GM23338 (cell line): ENCODE results near the gene PUM2.

Experiments used
- CREB1 ChIP-seq: fragments of 250-450 bp; sonication (Bioruptor Pico); IDR thresholded peaks from 2 replicates; pipeline ENCODE4 v1.5.0; 2020; ENCODE audit warnings: low read depth, mild to moderate bottlenecking, moderate library complexity
- CTCF ChIP-seq, 2 experiments: fragments of 200-600 bp in 1 of 2; sonication (generic) in 1 of 2; conservative IDR thresholded peaks; 2 replicates each; pipeline versions ENCODE4 v1.5.1 to v1.6.1; 2016 to 2017; ENCODE audit warnings: antibody characterized with exemption in 2 of 2, low read depth in 2 of 2, mild to moderate bottlenecking in 2 of 2, moderate library complexity in 1 of 2
- ETS1 ChIP-seq: IDR thresholded peaks from 2 replicates; pipeline ENCODE4 v1.6.1; 2016; ENCODE audit warnings: antibody characterized with exemption
- EZH2 ChIP-seq: fragments of 200-600 bp; sonication (generic); IDR thresholded peaks from one replicate; pipeline ENCODE4 v1.8.0; 2017; ENCODE audit warnings: antibody characterized with exemption, mild to moderate bottlenecking, low read depth; ENCODE audit not compliant: unreplicated experiment
- EZH2phosphoT487 ChIP-seq: fragments of 200-600 bp; sonication (generic); IDR thresholded peaks from one replicate; pipeline ENCODE4 v1.8.1; 2018; ENCODE audit warnings: antibody characterized with exemption; ENCODE audit not compliant: unreplicated experiment
- JUNB ChIP-seq: IDR thresholded peaks from one replicate; pipeline ENCODE4 v1.6.1; 2016; ENCODE audit warnings: antibody characterized with exemption; ENCODE audit not compliant: unreplicated experiment
- POLR2AphosphoS5 ChIP-seq: IDR thresholded peaks from 2 replicates; pipeline ENCODE4 v1.6.1; 2016; ENCODE audit warnings: antibody characterized with exemption, low read depth
- REST ChIP-seq: IDR thresholded peaks from one replicate; pipeline ENCODE4 v1.6.1; 2018; ENCODE audit warnings: antibody characterized with exemption; ENCODE audit not compliant: unreplicated experiment
- STAT1 ChIP-seq: IDR thresholded peaks from one replicate; pipeline ENCODE4 v1.6.1; 2016; ENCODE audit warnings: antibody characterized with exemption; ENCODE audit not compliant: unreplicated experiment
- ZNF114 ChIP-seq: fragments of 250-450 bp; sonication (Bioruptor Pico); IDR thresholded peaks from 2 replicates; pipeline ENCODE4 v1.5.0; 2020; ENCODE audit warnings: mild to moderate bottlenecking, moderate library complexity
- ZNF331 ChIP-seq: fragments of 250-450 bp; sonication (Bioruptor Pico); IDR thresholded peaks from 2 replicates; pipeline ENCODE4 v1.5.0; 2020; ENCODE audit warnings: low read depth, mild to moderate bottlenecking, moderate library complexity
- ZNF462 ChIP-seq: fragments of 250-450 bp; sonication (Bioruptor Pico); IDR thresholded peaks from 2 replicates; pipeline ENCODE4 v1.5.0; 2020; ENCODE audit warnings: mild to moderate bottlenecking, moderate library complexity

GRCh38 chr2:20231159-20231558 lies 119.5 kb downstream of the PUM2 start:
- no peak for TF ChIP-seq CTCF (conservative IDR thresholded peaks at IDR 0.05; ENCODE audit: low read depth in 2 of 2)
- TF ChIP-seq POLR2AphosphoS5 = no peak
- no peak for TF ChIP-seq EZH2phosphoT487
- TF ChIP-seq REST = no peak
- no peak for TF ChIP-seq ZNF462
- TF ChIP-seq EZH2 = no peak
- no peak for TF ChIP-seq ZNF331 (CRISPR knock-in tag)
- TF ChIP-seq JUNB = no peak
- TF ChIP-seq STAT1 = no peak
- TF ChIP-seq CREB1 (CRISPR knock-in tag) = no peak
- TF ChIP-seq ZNF114 (CRISPR knock-in tag) = no peak
- no peak for TF ChIP-seq ETS1
